ENCODE measurements around the gene ZC3HAV1L.

DNA sequence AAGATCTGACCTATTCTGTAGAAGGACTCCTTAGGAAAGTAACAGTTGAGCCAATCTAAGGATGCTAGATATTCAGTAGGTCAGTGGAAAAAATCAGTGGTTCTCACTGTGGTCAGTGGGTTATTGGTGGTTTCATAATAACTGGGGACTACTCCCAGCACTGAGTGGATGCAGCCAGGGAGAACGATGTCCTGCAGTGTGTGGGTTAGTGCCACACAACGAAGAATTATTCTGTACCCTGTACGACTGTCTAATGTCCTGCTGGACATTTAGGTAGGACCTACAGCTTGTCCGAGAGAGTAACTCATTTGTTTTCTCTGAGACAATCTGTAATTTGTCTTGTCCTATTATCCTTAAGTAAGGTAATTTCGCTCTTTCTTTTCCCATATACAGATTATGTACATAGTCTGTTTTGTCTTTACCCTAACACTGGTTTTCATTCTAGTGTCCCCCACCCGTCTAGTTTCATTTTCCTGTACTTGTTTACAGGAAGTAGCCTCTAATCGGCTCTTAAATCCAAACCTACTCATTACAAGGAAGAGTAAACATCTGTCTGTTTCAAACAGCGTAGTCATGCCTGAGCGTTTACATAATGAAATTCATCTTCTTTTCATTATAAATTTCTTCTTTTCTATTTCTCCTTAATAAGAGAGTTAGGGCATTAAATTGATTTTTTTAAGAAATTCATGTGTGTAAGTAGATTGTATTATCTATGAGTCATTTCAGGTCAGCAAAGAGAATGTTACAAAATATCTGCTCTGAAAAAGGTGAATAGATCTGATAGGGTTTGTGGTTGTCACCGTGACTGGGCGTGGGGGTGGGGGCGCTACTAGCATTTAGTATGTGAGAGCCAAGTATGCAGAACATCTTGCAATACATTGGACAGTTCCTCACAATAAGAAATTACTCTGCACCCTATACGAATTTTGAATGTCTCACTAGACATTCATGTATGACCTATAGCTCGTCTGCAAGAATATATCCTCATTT lies 8.3 kb upstream of the ZC3HAV1L start:
- TF ChIP-seq, protein P1, sequence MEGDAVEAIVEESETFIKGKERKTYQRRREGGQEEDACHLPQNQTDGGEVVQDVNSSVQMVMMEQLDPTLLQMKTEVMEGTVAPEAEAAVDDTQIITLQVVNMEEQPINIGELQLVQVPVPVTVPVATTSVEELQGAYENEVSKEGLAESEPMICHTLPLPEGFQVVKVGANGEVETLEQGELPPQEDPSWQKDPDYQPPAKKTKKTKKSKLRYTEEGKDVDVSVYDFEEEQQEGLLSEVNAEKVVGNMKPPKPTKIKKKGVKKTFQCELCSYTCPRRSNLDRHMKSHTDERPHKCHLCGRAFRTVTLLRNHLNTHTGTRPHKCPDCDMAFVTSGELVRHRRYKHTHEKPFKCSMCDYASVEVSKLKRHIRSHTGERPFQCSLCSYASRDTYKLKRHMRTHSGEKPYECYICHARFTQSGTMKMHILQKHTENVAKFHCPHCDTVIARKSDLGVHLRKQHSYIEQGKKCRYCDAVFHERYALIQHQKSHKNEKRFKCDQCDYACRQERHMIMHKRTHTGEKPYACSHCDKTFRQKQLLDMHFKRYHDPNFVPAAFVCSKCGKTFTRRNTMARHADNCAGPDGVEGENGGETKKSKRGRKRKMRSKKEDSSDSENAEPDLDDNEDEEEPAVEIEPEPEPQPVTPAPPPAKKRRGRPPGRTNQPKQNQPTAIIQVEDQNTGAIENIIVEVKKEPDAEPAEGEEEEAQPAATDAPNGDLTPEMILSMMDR (IDR thresholded peaks at IDR 0.05; ENCODE audit: borderline replicate concordance, extremely low read depth, low read length, poor library complexity, severe bottlenecking) = no peak
- no peak for TF ChIP-seq EZH2 (IDR thresholded peaks at IDR 0.05; ENCODE audit: borderline replicate concordance, low read depth, low read length, severe bottlenecking)
